ENCODE results near the gene ZNF846. TPM values are rescaled to one million over a fixed set of nuclear protein-coding genes. Genes with fewer than 3 reads are reported as not detected.

Gene ZNF846
- total RNA-seq, 1 experiment from 2014 or later, result 3.3 TPM

DNA sequence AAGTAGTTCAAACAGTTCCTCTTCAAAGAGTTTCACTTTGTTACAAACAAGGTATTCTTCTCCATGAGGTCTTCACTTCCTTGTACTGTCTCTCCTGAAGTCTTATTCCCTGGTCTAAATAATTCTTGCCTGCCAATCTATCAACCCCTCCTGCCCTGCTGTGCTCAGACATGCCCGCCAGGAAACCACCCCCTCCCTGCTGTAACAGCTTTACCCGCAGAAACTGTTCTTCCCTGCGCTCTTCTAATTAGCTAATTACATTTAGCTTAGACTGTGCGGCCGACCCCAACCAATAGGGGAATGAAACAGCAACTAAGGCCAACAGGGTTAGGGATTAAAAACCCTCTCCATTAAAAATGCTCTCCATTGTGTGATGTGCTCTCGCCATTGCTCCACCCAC lies 46.7 kb downstream of the ZNF846 start:
- CTCF ChIA-PET, result interaction anchor here (0.8 kb wide), 3 partner anchors 10 to 1368 kb away, joined by 3 read pairs; no protein-coding TSS in a partner anchor

DNA sequence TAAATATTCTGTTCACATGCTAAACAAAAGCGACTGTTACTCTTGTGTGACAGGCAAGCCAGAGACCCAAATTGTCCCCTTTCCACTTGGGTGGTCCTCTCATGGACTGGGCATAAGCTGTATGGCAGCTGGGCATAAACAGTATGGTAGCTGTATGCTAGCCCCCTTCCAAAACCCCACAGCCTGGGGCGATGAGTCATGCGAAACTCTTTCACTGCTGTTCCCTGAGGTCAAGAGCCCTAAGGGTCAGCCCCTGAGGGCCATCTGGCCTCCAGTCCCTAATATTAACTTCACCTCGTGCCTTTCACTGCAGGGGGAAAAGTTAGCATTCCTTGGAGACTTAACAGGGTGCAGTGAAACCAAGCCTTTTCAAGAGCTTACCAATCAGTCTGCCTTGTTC lies 48.0 kb downstream of the ZNF846 start:
- peaks cover 9% of the 10 kb centered on the region for H3K4me1 Mint-ChIP-seq (ENCODE audit: insufficient read depth, unreplicated experiment)
- H3K27me3 Mint-ChIP-seq (ENCODE audit: insufficient read depth, unreplicated experiment), result no peaks in the 10 kb centered on the region
- H3K27ac Mint-ChIP-seq (ENCODE audit: low read depth, unreplicated experiment), result no peak overlapping the region
- CTCF ChIA-PET, result no interaction called here
- no peak overlapping the region for H3K4me3 Mint-ChIP-seq (ENCODE audit: unreplicated experiment)
- intact Hi-C loops (cut with micrococcal nuclease), result no loop called here
- TF ChIP-seq, protein P1, sequence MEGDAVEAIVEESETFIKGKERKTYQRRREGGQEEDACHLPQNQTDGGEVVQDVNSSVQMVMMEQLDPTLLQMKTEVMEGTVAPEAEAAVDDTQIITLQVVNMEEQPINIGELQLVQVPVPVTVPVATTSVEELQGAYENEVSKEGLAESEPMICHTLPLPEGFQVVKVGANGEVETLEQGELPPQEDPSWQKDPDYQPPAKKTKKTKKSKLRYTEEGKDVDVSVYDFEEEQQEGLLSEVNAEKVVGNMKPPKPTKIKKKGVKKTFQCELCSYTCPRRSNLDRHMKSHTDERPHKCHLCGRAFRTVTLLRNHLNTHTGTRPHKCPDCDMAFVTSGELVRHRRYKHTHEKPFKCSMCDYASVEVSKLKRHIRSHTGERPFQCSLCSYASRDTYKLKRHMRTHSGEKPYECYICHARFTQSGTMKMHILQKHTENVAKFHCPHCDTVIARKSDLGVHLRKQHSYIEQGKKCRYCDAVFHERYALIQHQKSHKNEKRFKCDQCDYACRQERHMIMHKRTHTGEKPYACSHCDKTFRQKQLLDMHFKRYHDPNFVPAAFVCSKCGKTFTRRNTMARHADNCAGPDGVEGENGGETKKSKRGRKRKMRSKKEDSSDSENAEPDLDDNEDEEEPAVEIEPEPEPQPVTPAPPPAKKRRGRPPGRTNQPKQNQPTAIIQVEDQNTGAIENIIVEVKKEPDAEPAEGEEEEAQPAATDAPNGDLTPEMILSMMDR (IDR thresholded peaks at IDR 0.05; ENCODE audit: unreplicated experiment), result no peak
- POLR2A ChIA-PET, result interaction anchor here (2.7 kb wide), 1 partner anchor 48 kb away, joined by 14 read pairs; the partner anchor contains the start of gene ZNF846
- H3K36me3 Mint-ChIP-seq (ENCODE audit: insufficient read depth, unreplicated experiment), result no peaks in the 10 kb centered on the region
- DNase-seq (ENCODE audit: unreplicated experiment), result no peak
- no TSS peak for BruUV-seq (replicated peaks)
- peaks cover 9% of the 10 kb centered on the region for H3K9me3 Mint-ChIP-seq (ENCODE audit: unreplicated experiment)

More for the DNA sequence above, 46.7 kb downstream of the ZNF846 start:
- peak; percentile 11 for DNase-seq (ENCODE audit: unreplicated experiment)
- intact Hi-C loops (cut with micrococcal nuclease), result no loop called here
- H3K4me3 Mint-ChIP-seq (ENCODE audit: unreplicated experiment), result peak overlapping the region; percentile 27
- no TSS peak for BruUV-seq (replicated peaks)
- TF ChIP-seq, protein P1 (IDR thresholded peaks at IDR 0.05; ENCODE audit: unreplicated experiment), result no peak
- peaks cover 9% of the 10 kb centered on the region for H3K4me1 Mint-ChIP-seq (ENCODE audit: insufficient read depth, unreplicated experiment)
- peak overlapping the region; percentile 62 for H3K27ac Mint-ChIP-seq (ENCODE audit: low read depth, unreplicated experiment)
- H3K36me3 Mint-ChIP-seq (ENCODE audit: insufficient read depth, unreplicated experiment), result no peaks in the 10 kb centered on the region
- peaks cover 9% of the 10 kb centered on the region for H3K9me3 Mint-ChIP-seq (ENCODE audit: unreplicated experiment)
- no peaks in the 10 kb centered on the region for H3K27me3 Mint-ChIP-seq (ENCODE audit: insufficient read depth, unreplicated experiment)
- POLR2A ChIA-PET, result interaction anchor here (0.6 to 2.7 kb wide), 4 partner anchors 10 to 1400 kb away, joined by 3 to 14 read pairs (median 4); partner anchors contain the start of genes RPS28 and ZNF846

DNA sequence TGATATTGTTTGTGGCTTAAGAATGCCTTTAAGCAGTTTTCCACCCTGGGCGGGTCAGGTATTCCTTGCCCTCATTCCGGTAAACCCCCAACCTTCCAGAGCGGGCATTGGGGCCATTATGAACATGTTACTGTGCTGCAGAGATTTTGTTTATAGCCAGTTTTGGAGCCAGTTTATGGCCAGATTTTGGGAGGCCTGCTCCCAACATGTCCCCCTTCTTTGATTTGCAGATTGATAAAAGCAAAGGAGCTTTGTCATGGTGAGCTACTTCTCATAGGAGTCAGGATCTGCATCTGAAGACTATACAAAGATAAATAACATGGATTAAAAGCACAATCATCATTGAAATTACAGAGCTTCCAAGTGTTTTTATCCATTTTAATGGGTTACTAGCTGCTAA lies 56.7 kb downstream of the ZNF846 start:
- intact Hi-C loops (cut with micrococcal nuclease), result no loop called here
- TF ChIP-seq, protein P1 (IDR thresholded peaks at IDR 0.05; ENCODE audit: unreplicated experiment), result no peak
- Mint-ChIP-seq H3K36me3 (ENCODE audit: insufficient read depth, unreplicated experiment) (no peaks in the 10 kb centered on the region), H3K9me3 (ENCODE audit: unreplicated experiment) (peaks cover 9% of the 10 kb centered on the region), H3K4me1 (ENCODE audit: insufficient read depth, unreplicated experiment) (no peaks in the 10 kb centered on the region), H3K27ac (ENCODE audit: low read depth, unreplicated experiment) (no peak overlapping the region), H3K4me3 (ENCODE audit: unreplicated experiment) (no peak overlapping the region), H3K27me3 (ENCODE audit: insufficient read depth, unreplicated experiment) (no peaks in the 10 kb centered on the region)
- no peak for DNase-seq (ENCODE audit: unreplicated experiment)
- ChIA-PET CTCF (interaction anchor here (0.9 kb wide), 1 partner anchor 10 kb away, joined by 3 read pairs; no protein-coding TSS in a partner anchor), POLR2A (interaction anchor here (1.0 kb wide), 1 partner anchor 10 kb away, joined by 3 read pairs; no protein-coding TSS in a partner anchor)
- BruUV-seq (replicated peaks), result no TSS peak

DNA sequence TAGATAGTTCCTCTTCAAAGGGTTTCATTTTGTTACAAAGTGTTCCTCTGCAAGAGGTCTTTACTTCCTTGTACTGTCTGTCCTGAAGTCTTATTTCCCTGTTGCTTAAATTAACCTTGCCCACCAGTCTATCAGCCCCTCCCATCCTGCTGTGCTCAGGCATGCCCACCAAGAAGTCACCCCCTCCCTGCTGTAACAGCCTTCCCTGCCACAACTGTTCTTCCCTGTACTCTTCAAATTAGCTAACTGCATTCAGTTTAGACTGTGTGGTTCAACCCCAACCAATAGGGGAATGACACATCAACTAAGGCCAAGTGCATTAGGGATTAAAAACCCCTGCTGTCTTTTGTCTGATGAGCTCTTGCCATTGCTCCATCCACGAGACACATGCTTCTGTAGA lies 59.2 kb downstream of the ZNF846 start:
- no peaks in the 10 kb centered on the region for H3K36me3 Mint-ChIP-seq (ENCODE audit: insufficient read depth, unreplicated experiment)
- BruUV-seq (replicated peaks), result no TSS peak
- CTCF ChIA-PET, result no interaction called here
- no peaks in the 10 kb centered on the region for H3K27me3 Mint-ChIP-seq (ENCODE audit: insufficient read depth, unreplicated experiment)
- no peak overlapping the region for H3K4me3 Mint-ChIP-seq (ENCODE audit: unreplicated experiment)
- POLR2A ChIA-PET, result no interaction called here
- intact Hi-C loops (cut with micrococcal nuclease), result no loop called here
- H3K27ac Mint-ChIP-seq (ENCODE audit: low read depth, unreplicated experiment), result no peak overlapping the region
- TF ChIP-seq, protein P1 (IDR thresholded peaks at IDR 0.05; ENCODE audit: unreplicated experiment), result no peak
- DNase-seq (ENCODE audit: unreplicated experiment), result no peak
- no peaks in the 10 kb centered on the region for H3K4me1 Mint-ChIP-seq (ENCODE audit: insufficient read depth, unreplicated experiment)
- H3K9me3 Mint-ChIP-seq (ENCODE audit: unreplicated experiment), result peaks cover 9% of the 10 kb centered on the region
